H9 (cell line): ENCODE results near the gene MREG. TPM values are rescaled to one million over a fixed set of nuclear protein-coding genes. Genes with fewer than 3 reads are reported as not detected.

ENCODE experiments used
- DNase-seq: peaks from one replicate; pipeline ENCODE4 v3.0.0-alpha.2; 2017
- H2AFZ ChIP-seq: one replicate; pipeline ENCODE4 v1.6.1; 2013; ENCODE audit warnings: mild to moderate bottlenecking, low read length, control low read depth, moderate library complexity
- H2AK5ac ChIP-seq: 2 replicates; pipeline ENCODE4 v1.6.1; 2013; ENCODE audit warnings: low read length, control low read depth, mixed read lengths; ENCODE audit not compliant: insufficient read length
- H2BK120ac ChIP-seq: one replicate; pipeline ENCODE4 v1.6.1; 2013; ENCODE audit warnings: low read depth, mild to moderate bottlenecking, low read length, control low read depth, inconsistent platforms; ENCODE audit not compliant: poor library complexity, severe bottlenecking
- H2BK12ac ChIP-seq: 2 replicates; pipeline ENCODE4 v1.6.1; 2013; ENCODE audit warnings: low read length, control low read depth, mixed read lengths, low read depth; ENCODE audit not compliant: insufficient read length
- H2BK15ac ChIP-seq: 2 replicates; pipeline ENCODE4 v1.6.1; 2013; ENCODE audit warnings: low read depth, low read length, control low read depth
- H2BK20ac ChIP-seq: one replicate; pipeline ENCODE4 v1.6.1; 2013; ENCODE audit warnings: low read depth, mild to moderate bottlenecking, low read length, control low read depth, inconsistent platforms; ENCODE audit not compliant: poor library complexity, severe bottlenecking
- H2BK5ac ChIP-seq: 2 replicates; pipeline ENCODE4 v1.6.1; 2013; ENCODE audit warnings: low read length, control low read depth, mixed read lengths; ENCODE audit not compliant: insufficient read length
- H3K14ac ChIP-seq: 2 replicates; pipeline ENCODE4 v1.6.1; 2013; ENCODE audit warnings: low read length, control low read depth; ENCODE audit not compliant: insufficient read depth
- H3K18ac ChIP-seq: 2 replicates; pipeline ENCODE4 v1.6.1; 2013; ENCODE audit warnings: low read depth, mild to moderate bottlenecking, mixed read lengths, low read length, control low read depth; ENCODE audit not compliant: insufficient read length
- H3K23ac ChIP-seq: 2 replicates; pipeline ENCODE4 v1.6.1; 2013; ENCODE audit warnings: low read length, control low read depth, mixed read lengths, low read depth; ENCODE audit not compliant: insufficient read length
- H3K23me2 ChIP-seq: 2 replicates; pipeline ENCODE4 v1.6.1; 2013; ENCODE audit warnings: low read depth, mild to moderate bottlenecking, mixed read lengths, low read length, control low read depth; ENCODE audit not compliant: insufficient read length, poor library complexity, severe bottlenecking
- H3K27ac ChIP-seq: 2 replicates; pipeline ENCODE4 v1.5.1; 2013; ENCODE audit warnings: low read length, control low read depth, mixed read lengths, low read depth; ENCODE audit not compliant: insufficient read length
- H3K27me3 ChIP-seq: 2 replicates; pipeline ENCODE4 v1.6.1; 2013; ENCODE audit warnings: low read length, control low read depth, inconsistent platforms; ENCODE audit not compliant: insufficient read depth
- H3K4ac ChIP-seq: 2 replicates; pipeline ENCODE4 v1.6.1; 2013; ENCODE audit warnings: low read depth, mild to moderate bottlenecking, control low read depth, inconsistent platforms, low read length, moderate library complexity
- H3K4me1 ChIP-seq: 2 replicates; pipeline ENCODE4 v1.6.1; 2013; ENCODE audit warnings: low read length, control low read depth, inconsistent platforms; ENCODE audit not compliant: insufficient read depth
- H3K4me2 ChIP-seq: 2 replicates; pipeline ENCODE4 v1.6.1; 2013; ENCODE audit warnings: low read length, control low read depth, mixed read lengths; ENCODE audit not compliant: insufficient read length, insufficient read depth
- H3K56ac ChIP-seq: 2 replicates; pipeline ENCODE4 v1.6.1; 2013; ENCODE audit warnings: low read depth, mild to moderate bottlenecking, mixed read lengths, low read length, control low read depth; ENCODE audit not compliant: insufficient read length
- H3K79me1 ChIP-seq: 2 replicates; pipeline ENCODE4 v1.6.1; 2013; ENCODE audit warnings: low read depth, mild to moderate bottlenecking, moderate library complexity, low read length, control low read depth, inconsistent platforms; ENCODE audit not compliant: insufficient read depth, poor library complexity, severe bottlenecking
- H3K79me2 ChIP-seq: 2 replicates; pipeline ENCODE4 v1.6.1; 2013; ENCODE audit warnings: low read length, control low read depth, inconsistent platforms; ENCODE audit not compliant: insufficient read depth
- H3K9ac ChIP-seq: 2 replicates; pipeline ENCODE4 v1.6.1; 2013; ENCODE audit warnings: low read length, control low read depth, mixed read lengths; ENCODE audit not compliant: insufficient read length; ENCODE audit errors: extremely low read depth
- H3K9me3 ChIP-seq: one replicate; pipeline ENCODE4 v1.6.1; 2013; ENCODE audit warnings: low read depth, low read length, inconsistent platforms; ENCODE audit not compliant: control insufficient read depth
- H3T11ph ChIP-seq: one replicate; pipeline ENCODE4 v1.6.1; 2013; ENCODE audit warnings: mild to moderate bottlenecking, low read length, control low read depth, inconsistent platforms
- H4K20me1 ChIP-seq: one replicate; pipeline ENCODE4 v1.6.1; 2013; ENCODE audit not compliant: control insufficient read depth, insufficient read length, insufficient read depth
- H4K5ac ChIP-seq: 2 replicates; pipeline ENCODE4 v1.6.1; 2013; ENCODE audit warnings: low read depth, mild to moderate bottlenecking, mixed read lengths, low read length, control low read depth; ENCODE audit not compliant: insufficient read length
- H4K8ac ChIP-seq: replicated peaks from 2 replicates; pipeline ENCODE4 v1.6.1; 2013; ENCODE audit warnings: low read length, control low read depth, mixed read lengths, low read depth; ENCODE audit not compliant: insufficient read length
- H4K91ac ChIP-seq: 2 replicates; pipeline ENCODE4 v1.6.1; 2013; ENCODE audit warnings: low read depth, mild to moderate bottlenecking, moderate library complexity, mixed read lengths, low read length, control low read depth; ENCODE audit not compliant: insufficient read length
- H3K27ac Mint-ChIP-seq, 3 experiments: 2 replicates in 2 of 3; 3 replicates in 1 of 3; pipeline ENCODE4 v1.8.0; 2020 to 2021; ENCODE audit warnings: mixed read lengths in 3 of 3, mild to moderate bottlenecking in 1 of 3, moderate library complexity in 1 of 3
- H3K27me3 Mint-ChIP-seq: 2 replicates; pipeline ENCODE4 v1.8.0; 2021; ENCODE audit warnings: low read depth, mild to moderate bottlenecking, moderate library complexity, mixed read lengths
- H3K36me3 Mint-ChIP-seq, 3 experiments: 2 replicates in 2 of 3; 3 replicates in 1 of 3; pipeline ENCODE4 v1.8.0; 2020 to 2021; ENCODE audit warnings: low read depth in 3 of 3, mixed read lengths in 3 of 3; ENCODE audit not compliant: insufficient read depth in 1 of 3
- H3K4me1 Mint-ChIP-seq, 2 experiments: 2 replicates each; pipeline ENCODE4 v1.8.0; 2020; ENCODE audit warnings: mixed read lengths in 2 of 2
- H3K4me3 Mint-ChIP-seq, 2 experiments: 2 replicates in 1 of 2; 3 replicates in 1 of 2; pipeline ENCODE4 v1.8.0; 2020 to 2021; ENCODE audit warnings: mild to moderate bottlenecking in 2 of 2, mixed read lengths in 2 of 2, moderate library complexity in 1 of 2
- H3K9me3 Mint-ChIP-seq, 2 experiments: 2 replicates in 1 of 2; 3 replicates in 1 of 2; pipeline ENCODE4 v1.8.0; 2020; ENCODE audit warnings: mild to moderate bottlenecking in 2 of 2, mixed read lengths in 2 of 2, moderate library complexity in 1 of 2
- CTCF ChIP-seq: fragments of 200-600 bp; sonication (generic); conservative IDR thresholded peaks from 3 replicates; pipeline ENCODE4 v1.8.0; 2021; ENCODE audit warnings: antibody characterized with exemption, mild to moderate bottlenecking
- WGBS: extraction: QIAGEN DNeasy Blood & Tissue Kit; methylation state at CpG from one replicate; pipeline ENCODE4 v1.1.7; 2013; ENCODE audit warnings: missing lambda C conversion rate, low lambda C conversion rate, mixed read lengths; ENCODE audit not compliant: insufficient read length; ENCODE audit errors: extremely low coverage; 5-methylcytosine and 5-hydroxymethylcytosine counted together
- total RNA-seq: library from RNA; stranded (reverse); gene quantifications from 2 replicates; pipeline ENCODE4 v1.2.1, GENCODE V29; 2021

Gene MREG
- total RNA-seq, 1 experiment from 2014 or later, result 21.8 TPM

DNA sequence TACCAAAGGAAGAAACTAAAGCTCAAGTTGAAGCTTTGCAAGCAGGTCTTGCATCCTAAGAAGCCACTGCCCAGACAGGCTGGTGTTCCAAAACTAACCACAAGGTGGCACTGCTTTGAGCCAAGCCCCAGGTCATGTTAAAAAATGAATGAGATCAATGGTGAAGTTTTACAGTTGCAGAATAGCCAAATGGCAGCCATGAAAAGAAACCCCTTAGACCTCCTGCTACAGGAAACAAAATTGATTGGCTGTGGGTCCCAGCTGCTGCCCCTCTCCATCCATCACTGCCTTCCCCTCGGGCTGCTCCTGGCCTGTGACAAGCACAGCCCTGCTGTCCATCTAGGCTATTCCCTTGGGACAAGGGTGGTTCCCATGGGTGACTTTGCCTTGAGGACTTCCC, 20.7 kb upstream of the MREG start:
- Histone ChIP-seq H3K4ac (no peak overlapping the region), H2AK5ac (no peak overlapping the region), H4K91ac (no peak overlapping the region), H2AFZ (no peak overlapping the region), H2BK120ac (no peak overlapping the region), H2BK20ac (no peak overlapping the region), H2BK12ac (no peak overlapping the region), H3K14ac (no peak overlapping the region), H3K18ac (no peak overlapping the region), H3K56ac (no peak overlapping the region), H2BK5ac (no peak overlapping the region), H4K8ac (no peak overlapping the region), H3K23me2 (no peaks in the 10 kb centered on the region), H3K4me1 (no peaks in the 10 kb centered on the region), H4K20me1 (peaks cover 2% of the 10 kb centered on the region), H2BK15ac (no peak overlapping the region), H3K27me3 (no peaks in the 10 kb centered on the region), H3K9ac (no peak overlapping the region), H3K23ac (no peak overlapping the region), H4K5ac (no peak overlapping the region), H3K79me2 (no peaks in the 10 kb centered on the region), H3K27ac (no peak overlapping the region), H3T11ph (no peak overlapping the region), H3K9me3 (no peaks in the 10 kb centered on the region), H3K79me1 (no peaks in the 10 kb centered on the region), H3K4me2 (no peak overlapping the region)
- no peaks in the 10 kb centered on the region for H3K27me3 Mint-ChIP-seq
- H3K9me3 Mint-ChIP-seq, result no peaks in the 10 kb centered on the region
- H3K36me3 Mint-ChIP-seq, result peaks cover 6 to 20% (median 14%) of the 10 kb centered on the region in 3 experiments; a peak in 5 of 7 replicates
- WGBS, result no CpG with 5 or more reads among the region's 1 CpG
- TF ChIP-seq CTCF, result peak; percentile 92
- no peak overlapping the region for H3K27ac Mint-ChIP-seq
- no peak overlapping the region for H3K4me3 Mint-ChIP-seq
- peaks cover 4 to 12% of the 10 kb centered on the region in 2 experiments for H3K4me1 Mint-ChIP-seq
- DNase-seq, result peak; percentile 79
